Mononuclear cell (primary cell): ENCODE measurements around the gene ANKLE1. TPM values are rescaled to one million over a fixed set of nuclear protein-coding genes. Genes with fewer than 3 reads are reported as not detected.
A peak's percentile ranks its signal among the peaks of the same experiment; 100 is the strongest.

ENCODE experiments used
- H3K27me3 ChIP-seq: 2 replicates; pipeline ENCODE4 v1.6.0; 2011; ENCODE audit warnings: low read length, control low read depth; ENCODE audit not compliant: insufficient read depth
- H3K4me1 ChIP-seq: 2 replicates; pipeline ENCODE4 v1.5.1; 2011; ENCODE audit warnings: mild to moderate bottlenecking, low read length, control low read depth; ENCODE audit not compliant: insufficient read depth
- H3K4me3 ChIP-seq: 2 replicates; pipeline ENCODE4 v1.5.1; 2011; ENCODE audit warnings: mild to moderate bottlenecking, low read length, moderate library complexity
- H3K9me3 ChIP-seq: 2 replicates; pipeline ENCODE4 v1.5.1; 2011; ENCODE audit warnings: low read depth, mild to moderate bottlenecking, control low read depth, low read length
- total RNA-seq: library from RNA; depleted of rRNA; stranded (reverse); fragments of >200 nt; gene quantifications from one replicate; pipeline ENCODE4 v1.2.3, GENCODE V29; 2012

The ANKLE1 gene
- total RNA-seq = 0.94 TPM

GRCh38 chr19:17281391-17282304 is at the start of gene ANKLE1:
TSS of gene ANKLE1 (plus strand) at chr19:17281901. CDS start at chr19:17281921, 20 bp downstream.
- Histone ChIP-seq H3K27me3 (no peaks in the 10 kb centered on the region), H3K9me3 (no peaks in the 10 kb centered on the region), H3K4me1 (peaks cover 23% of the 10 kb centered on the region), H3K4me3 (peak within 1 kb of the TSS; percentile 44)

GRCh38 chr19:17232258-17232657 is 49.4 kb upstream of the ANKLE1 start:
- Histone ChIP-seq H3K9me3 (no peaks in the 10 kb centered on the region), H3K27me3 (no peaks in the 10 kb centered on the region), H3K4me3 (no peak overlapping the region), H3K4me1 (peaks cover 17% of the 10 kb centered on the region)

- no peaks in the 10 kb centered on the region for H3K27me3 ChIP-seq
- peak overlapping the region; percentile 45 for H3K4me3 ChIP-seq
- H3K4me1 ChIP-seq = peaks cover 16% of the 10 kb centered on the region
- H3K9me3 ChIP-seq = no peaks in the 10 kb centered on the region
Observed at GRCh38 chr19:17234911-17235299, 46.8 kb upstream of the ANKLE1 start.

- Histone ChIP-seq H3K27me3 (no peaks in the 10 kb centered on the region), H3K9me3 (no peaks in the 10 kb centered on the region), H3K4me3 (peak overlapping the region; percentile 45), H3K4me1 (peaks cover 16% of the 10 kb centered on the region)
Observed at GRCh38 chr19:17235300-17235970, 46.3 kb upstream of the ANKLE1 start.

GRCh38 chr19:17235971-17236777 is 45.5 kb upstream of the ANKLE1 start:
- H3K4me1 ChIP-seq = peaks cover 16% of the 10 kb centered on the region
- H3K27me3 ChIP-seq = no peaks in the 10 kb centered on the region
- peak overlapping the region; percentile 45 for H3K4me3 ChIP-seq
- H3K9me3 ChIP-seq = no peaks in the 10 kb centered on the region

- Histone ChIP-seq H3K27me3 (no peaks in the 10 kb centered on the region), H3K9me3 (no peaks in the 10 kb centered on the region), H3K4me1 (peaks cover 16% of the 10 kb centered on the region), H3K4me3 (no peak overlapping the region)
Observed at GRCh38 chr19:17236811-17237543, 44.7 kb upstream of the ANKLE1 start.

GRCh38 chr19:17237747-17238706 is 43.7 kb upstream of the ANKLE1 start:
- H3K27me3 ChIP-seq = no peaks in the 10 kb centered on the region
- H3K4me1 ChIP-seq = peaks cover 16% of the 10 kb centered on the region
- H3K4me3 ChIP-seq = no peak overlapping the region
- H3K9me3 ChIP-seq = no peaks in the 10 kb centered on the region

- H3K27me3 ChIP-seq = no peaks in the 10 kb centered on the region
- peaks cover 11% of the 10 kb centered on the region for H3K4me1 ChIP-seq
- H3K4me3 ChIP-seq = no peak overlapping the region
- H3K9me3 ChIP-seq = no peaks in the 10 kb centered on the region
Observed at GRCh38 chr19:17240062-17240752, 41.5 kb upstream of the ANKLE1 start.

- Histone ChIP-seq H3K9me3 (no peaks in the 10 kb centered on the region), H3K4me3 (no peak overlapping the region), H3K4me1 (peaks cover 6% of the 10 kb centered on the region), H3K27me3 (no peaks in the 10 kb centered on the region)
Observed at GRCh38 chr19:17240826-17241399, 40.8 kb upstream of the ANKLE1 start.

GRCh38 chr19:17242431-17243208 is 39.1 kb upstream of the ANKLE1 start:
- no peak overlapping the region for H3K4me3 ChIP-seq
- H3K4me1 ChIP-seq = peaks cover 18% of the 10 kb centered on the region
- H3K9me3 ChIP-seq = no peaks in the 10 kb centered on the region
- H3K27me3 ChIP-seq = no peaks in the 10 kb centered on the region

- no peaks in the 10 kb centered on the region for H3K27me3 ChIP-seq
- H3K4me3 ChIP-seq = no peak overlapping the region
- no peaks in the 10 kb centered on the region for H3K9me3 ChIP-seq
- peaks cover 18% of the 10 kb centered on the region for H3K4me1 ChIP-seq
Observed at GRCh38 chr19:17243211-17243829, 38.4 kb upstream of the ANKLE1 start.
